Measurements from ENCODE around the gene PDE4B.
"Not testable (repeated sequence)": the region's sequence is repeated elsewhere in the genome, so short reads cannot be mapped to it uniquely, and the experiment has no call there.

PDE4B gene

GRCh38 chr1:66067219-66067618, 274.5 kb downstream of the PDE4B start:
- not testable (repeated sequence) for DNase-seq

- DNase-seq = no peak
Observed at GRCh38 chr1:66069976-66070876, 277.5 kb downstream of the PDE4B start.

GRCh38 chr1:66073388-66073787, 280.7 kb downstream of the PDE4B start:
- no peak for DNase-seq

- no peak for DNase-seq
Observed at GRCh38 chr1:66074147-66074546, 281.5 kb downstream of the PDE4B start.

GRCh38 chr1:66078412-66078811, 285.7 kb downstream of the PDE4B start:
- no peak for DNase-seq

GRCh38 chr1:66083003-66083402, 290.3 kb downstream of the PDE4B start:
- no peak for DNase-seq

- DNase-seq = no peak
Observed at GRCh38 chr1:66084442-66084841, 291.7 kb downstream of the PDE4B start.

- DNase-seq = no peak
Observed at GRCh38 chr1:66085600-66085999, 292.9 kb downstream of the PDE4B start.

GRCh38 chr1:66088787-66089186, 296.1 kb downstream of the PDE4B start:
- no peak for DNase-seq

GRCh38 chr1:66090859-66091457, 298.3 kb downstream of the PDE4B start:
- no peak for DNase-seq

GRCh38 chr1:66095190-66095589, 302.5 kb downstream of the PDE4B start:
- DNase-seq = no peak

- DNase-seq = not testable (repeated sequence)
Observed at GRCh38 chr1:66100959-66101358, 308.3 kb downstream of the PDE4B start.

GRCh38 chr1:66104076-66104475, 311.4 kb downstream of the PDE4B start:
- not testable (repeated sequence) for DNase-seq

- DNase-seq = no peak
Observed at GRCh38 chr1:66108624-66109023, 315.9 kb downstream of the PDE4B start.

GRCh38 chr1:66112744-66113400, 320.2 kb downstream of the PDE4B start:
- DNase-seq = no peak

- DNase-seq = no peak
Observed at GRCh38 chr1:66119148-66119547, 326.5 kb downstream of the PDE4B start.

- DNase-seq = no peak
Observed at GRCh38 chr1:66124670-66125069, 332.0 kb downstream of the PDE4B start.

- DNase-seq = not testable (repeated sequence)
Observed at GRCh38 chr1:66128641-66129040, 335.9 kb downstream of the PDE4B start.

- no peak for DNase-seq
Observed at GRCh38 chr1:66132324-66132723, 339.6 kb downstream of the PDE4B start.

- DNase-seq = no peak
Observed at GRCh38 chr1:66134004-66134403, 341.3 kb downstream of the PDE4B start.

GRCh38 chr1:66135161-66135560, 342.5 kb downstream of the PDE4B start:
- DNase-seq = no peak

- not testable (repeated sequence) for DNase-seq
Observed at GRCh38 chr1:66136423-66136822, 343.7 kb downstream of the PDE4B start.

GRCh38 chr1:66137235-66137634, 344.5 kb downstream of the PDE4B start:
- no peak for DNase-seq

All from right kidney (tissue), 1 donor.